A549 (cell line): ENCODE measurements around the gene BIRC7. TPM values are rescaled to one million over a fixed set of nuclear protein-coding genes. Genes with fewer than 3 reads are reported as not detected.

ENCODE experiments used
- ATAC-seq, 2 experiments: fragments of 200-7000 bp in 1 of 2; fragments of >200 bp in 1 of 2; cut with Nextera tagmentation in 1 of 2; cut with Tn5 transposase in 1 of 2; 3 replicates each; pipeline versions ENCODE4 v1.8.0 to v1.9.1; 2018 to 2020; ENCODE audit warnings: mild to moderate bottlenecking in 1 of 2, moderate library complexity in 1 of 2
- CTCF ChIA-PET: fragments of 300-600 bp; sonication (Branson Sonifier 250); formaldehyde crosslinking; extraction: SDS; loops from one replicate; lab custom pipeline; 2021; ENCODE audit warnings: antibody characterized with exemption, inconsistent platforms; lab: Yijun Ruan, JAX
- POLR2A ChIA-PET: fragments of 350-600 bp; formaldehyde crosslinking; extraction: SDS; loops from one replicate; lab custom pipeline; 2021; ENCODE audit warnings: antibody characterized with exemption, inconsistent platforms; lab: Yijun Ruan, JAX
- DNase-seq, 2 experiments: peaks; one replicate each; pipeline versions ENCODE4 v3.0.0 to v3.0.0-alpha.2; 2011 to 2016; ENCODE audit warnings: low read depth in 1 of 2, low spot score in 1 of 2
- FAIRE-seq: peaks from 2 replicates; lab custom pipeline; 2011; peaks lifted over from hg19 to GRCh38; lab: Jason Lieb, UNC
- H3K27ac ChIP-seq, 2 experiments: fragments of >200 bp; sonication (Bioruptor Twin); formaldehyde crosslinking; 3 replicates each; pipeline ENCODE4 v1.5.1; 2016 to 2017
- H3K4me1 ChIP-seq: fragments of >200 bp; sonication (Bioruptor Twin); formaldehyde crosslinking; 3 replicates; pipeline ENCODE4 v1.6.1; 2016
- H3K4me2 ChIP-seq: fragments of >200 bp; sonication (Bioruptor Twin); formaldehyde crosslinking; 3 replicates; pipeline ENCODE4 v1.6.1; 2016
- H3K4me3 ChIP-seq: fragments of >200 bp; sonication (Bioruptor Twin); formaldehyde crosslinking; 3 replicates; pipeline ENCODE4 v1.5.1; 2016
- H3K9me3 ChIP-seq: fragments of >200 bp; sonication (Bioruptor Twin); formaldehyde crosslinking; 3 replicates; pipeline ENCODE4 v1.6.1; 2016
- CEBPB ChIP-seq, 2 experiments: fragments of >200 bp in 1 of 2; sonication (Bioruptor Twin) in 1 of 2; formaldehyde crosslinking in 1 of 2; IDR thresholded peaks; 2 replicates each; pipeline ENCODE4 v1.6.1; 2012 to 2016
- CHD4 ChIP-seq: fragments of 200-600 bp; sonication (generic); IDR thresholded peaks from 2 replicates; pipeline ENCODE4 v1.6.1; 2016; ENCODE audit warnings: antibody characterized with exemption, mild to moderate bottlenecking, borderline replicate concordance
- CTCF ChIP-seq: fragments of >200 bp; sonication (Bioruptor Twin); formaldehyde crosslinking; IDR thresholded peaks from 3 replicates; pipeline ENCODE4 v1.5.1; 2016
- ESRRA ChIP-seq: fragments of 150-350 bp; IDR thresholded peaks from 2 replicates; pipeline ENCODE4 v1.6.1; 2014; ENCODE audit warnings: mild to moderate bottlenecking, low read length, borderline replicate concordance
- FOSB ChIP-seq: fragments of 250-450 bp; sonication (Bioruptor Pico); IDR thresholded peaks from 2 replicates; pipeline ENCODE4 v1.5.0; 2020; ENCODE audit warnings: mild to moderate bottlenecking, moderate library complexity
- FOSL2 ChIP-seq, 2 experiments: fragments of 450-650 bp in 1 of 2; fragments of >200 bp in 1 of 2; sonication (Bioruptor Twin) in 1 of 2; formaldehyde crosslinking; IDR thresholded peaks; 2 replicates each; pipeline versions ENCODE4 v1.5.0 to v1.6.1; 2016 to 2020; ENCODE audit warnings: mild to moderate bottlenecking in 1 of 2, moderate library complexity in 1 of 2
- GATA3 ChIP-seq: IDR thresholded peaks from 2 replicates; pipeline ENCODE4 v1.6.1; 2012; ENCODE audit warnings: borderline replicate concordance
- HDAC2 ChIP-seq: fragments of 200-600 bp; sonication (generic); IDR thresholded peaks from 2 replicates; pipeline ENCODE4 v1.6.1; 2016
- JUN ChIP-seq, 2 experiments: fragments of >200 bp; sonication (Bioruptor Twin); formaldehyde crosslinking; IDR thresholded peaks; 2 replicates in 1 of 2; 3 replicates in 1 of 2; pipeline ENCODE4 v1.6.1; 2016 to 2017
- KDM5A ChIP-seq: fragments of 200-600 bp; sonication (generic); IDR thresholded peaks from 2 replicates; pipeline ENCODE4 v1.6.1; 2016; ENCODE audit warnings: antibody characterized with exemption, mild to moderate bottlenecking
- MAFK ChIP-seq: fragments of 450-650 bp; IDR thresholded peaks from 2 replicates; pipeline ENCODE4 v1.6.1; 2014; ENCODE audit not compliant: partially characterized antibody
- MAX ChIP-seq: IDR thresholded peaks from 2 replicates; pipeline ENCODE4 v1.6.1; 2012
- MAZ ChIP-seq: fragments of 150-350 bp; IDR thresholded peaks from 2 replicates; pipeline ENCODE4 v1.6.1; 2014; ENCODE audit warnings: antibody characterized with exemption, low read depth, low read length, borderline replicate concordance
- MYC ChIP-seq: IDR thresholded peaks from 2 replicates; pipeline ENCODE4 v1.6.1; 2012; ENCODE audit warnings: mild to moderate bottlenecking, inconsistent platforms, low read length, improper control_type of control experiment, borderline replicate concordance
- NR3C1 ChIP-seq: fragments of >200 bp; sonication (Bioruptor Twin); formaldehyde crosslinking; IDR thresholded peaks from 3 replicates; pipeline ENCODE4 v1.6.1; 2017
- POLR2A ChIP-seq: IDR thresholded peaks from 2 replicates; pipeline ENCODE4 v1.6.1; 2012; ENCODE audit warnings: mild to moderate bottlenecking, low read length
- RAD21 ChIP-seq, 2 experiments: fragments of >200 bp in 1 of 2; sonication (Bioruptor Twin) in 1 of 2; formaldehyde crosslinking in 1 of 2; IDR thresholded peaks in 1 of 2; conservative IDR thresholded peaks in 1 of 2; 2 replicates in 1 of 2; 3 replicates in 1 of 2; pipeline ENCODE4 v1.6.1; 2012 to 2018; ENCODE audit warnings: inconsistent platforms in 1 of 2
- RARB ChIP-seq: fragments of 250-450 bp; sonication (Bioruptor Pico); IDR thresholded peaks from 2 replicates; pipeline ENCODE4 v1.8.0; 2021; ENCODE audit warnings: mild to moderate bottlenecking, moderate library complexity
- RCOR1 ChIP-seq: fragments of 150-350 bp; IDR thresholded peaks from 2 replicates; pipeline ENCODE4 v1.6.1; 2014; ENCODE audit warnings: antibody characterized with exemption, low read length, low read depth
- REST ChIP-seq: fragments of 200-600 bp; sonication (generic); IDR thresholded peaks from 2 replicates; pipeline ENCODE4 v1.6.1; 2016; ENCODE audit warnings: antibody characterized with exemption, mild to moderate bottlenecking, moderate library complexity
- SMC3 ChIP-seq: fragments of >200 bp; sonication (Bioruptor Twin); formaldehyde crosslinking; IDR thresholded peaks from 3 replicates; pipeline ENCODE4 v1.6.1; 2018; ENCODE audit warnings: inconsistent platforms
- ZC3H11A ChIP-seq: fragments of 450-650 bp; IDR thresholded peaks from 2 replicates; pipeline ENCODE4 v1.6.1; 2014; ENCODE audit warnings: antibody characterized with exemption, mild to moderate bottlenecking
- ZFP36 ChIP-seq: fragments of 450-650 bp; IDR thresholded peaks from 2 replicates; pipeline ENCODE4 v1.6.1; 2014; ENCODE audit warnings: borderline replicate concordance; ENCODE audit not compliant: partially characterized antibody
- ZNF302 ChIP-seq: fragments of 250-450 bp; sonication (Bioruptor Pico); IDR thresholded peaks from 2 replicates; pipeline ENCODE4 v1.9.0; 2021; ENCODE audit warnings: inconsistent platforms, mild to moderate bottlenecking, moderate library complexity
- ZSCAN20 ChIP-seq: fragments of 250-450 bp; sonication (Bioruptor Pico); IDR thresholded peaks from 2 replicates; pipeline ENCODE4 v1.8.0; 2022; ENCODE audit warnings: mild to moderate bottlenecking, moderate library complexity
- WGBS: methylation state at CpG from one replicate; pipeline ENCODE4 v1.1.6; 2017; ENCODE audit errors: missing lambda C conversion rate; 5-methylcytosine and 5-hydroxymethylcytosine counted together
- polyA plus RNA-seq, 4 experiments: library from polyadenylated mRNA; depleted of rRNA in 3 of 4; stranded (reverse); fragments of >200 nt; fragmentation: RNase III in 1 of 4; extraction: RNeasy Plus Mini Kit Qiagen cat#74134 plus additional on column Dnase treatment in 1 of 4; gene quantifications; 2 replicates in 3 of 4; 3 replicates in 1 of 4; pipeline ENCODE4 v1.2.3, GENCODE V29; 2011 to 2017
- TF ChIP-seq, protein P1 (sequence below): fragments of >200 bp; sonication (Bioruptor Twin); formaldehyde crosslinking; IDR thresholded peaks from 2 replicates; pipeline ENCODE4 v1.6.1; 2016

The BIRC7 gene
- polyA plus RNA-seq, 2 of the 4 experiments (the other 2 are of a cell fraction), result 0.63 to 4.9 TPM

GRCh38 chr20:63238031-63238430 lies 2.3 kb downstream of the BIRC7 start:
- H3K4me2 ChIP-seq, result peak overlapping the region; percentile 16
- no peak for ATAC-seq
- no peak for TF ChIP-seq MAX
- no peak for TF ChIP-seq GATA3
- TF ChIP-seq ESRRA, result no peak
- TF ChIP-seq RARB (CRISPR knock-in tag), result no peak
- TF ChIP-seq ZSCAN20 (CRISPR knock-in tag), result no peak
- no peak for TF ChIP-seq CHD4
- no peak for TF ChIP-seq ZC3H11A
- TF ChIP-seq ZFP36, result no peak
- no peak for TF ChIP-seq SMC3
- TF ChIP-seq, protein P1, sequence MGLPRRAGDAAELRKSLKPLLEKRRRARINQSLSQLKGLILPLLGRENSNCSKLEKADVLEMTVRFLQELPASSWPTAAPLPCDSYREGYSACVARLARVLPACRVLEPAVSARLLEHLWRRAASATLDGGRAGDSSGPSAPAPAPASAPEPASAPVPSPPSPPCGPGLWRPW, result no peak
- no peak for TF ChIP-seq REST
- TF ChIP-seq KDM5A, result no peak
- TF ChIP-seq MAZ, result no peak
- TF ChIP-seq JUN (IDR thresholded peaks at IDR 0.05), result no peak
- no peak for TF ChIP-seq RCOR1
- no peak for TF ChIP-seq MAFK
- no peak for TF ChIP-seq HDAC2
- no peak for TF ChIP-seq CEBPB (IDR thresholded peaks at IDR 0.05)
- TF ChIP-seq MYC, result no peak
- FAIRE-seq, result no peak
- ChIA-PET CTCF (interaction anchor here (1.0 to 11.7 kb wide), 7 partner anchors 8 to 72 kb away, joined by 3 to 178 read pairs (median 20); partner anchors contain the start of gene NKAIN4), POLR2A (no interaction called here)
- H3K4me3 ChIP-seq, result no peak overlapping the region
- H3K27ac ChIP-seq, result peak overlapping the region; percentile 96 to 99
- 83% methylated on average over 10 of the region's 10 CpGs for WGBS
- no peaks in the 10 kb centered on the region for H3K9me3 ChIP-seq
- DNase-seq, result no peak
- peaks cover 78% of the 10 kb centered on the region for H3K4me1 ChIP-seq

GRCh38 chr20:63238514-63239125 lies 2.9 kb downstream of the BIRC7 start:
- CTCF ChIA-PET, result interaction anchor here (1.0 to 11.7 kb wide), 5 partner anchors 8 to 71 kb away, joined by 3 to 131 read pairs (median 20); partner anchors contain the start of gene NKAIN4
- POLR2A ChIA-PET, result no interaction called here
- Histone ChIP-seq H3K4me2 (peak overlapping the region; percentile 16), H3K9me3 (no peaks in the 10 kb centered on the region), H3K4me1 (peaks cover 72% of the 10 kb centered on the region), H3K4me3 (no peak overlapping the region), H3K27ac (peak overlapping the region; percentile 96 to 99)
- 75% methylated on average over 5 of the region's 16 CpGs for WGBS
- TF ChIP-seq POLR2A (no peak), RARB (CRISPR knock-in tag) (no peak), ESRRA (no peak), FOSB (no peak), CTCF (0 out of 3 replicates have a peak, but pooled peaks have one; percentile 5), ZNF302 (CRISPR knock-in tag) (no peak), NR3C1 (no peak), RCOR1 (no peak), RAD21 (conservative IDR thresholded peaks at IDR 0.05 in 1 of 2, IDR thresholded peaks at IDR 0.05 in 1 of 2) (peak; percentile 28 to 33; a peak in 2 of 5 replicates), FOSL2 (IDR thresholded peaks at IDR 0.05) (no peak), FOSL2 (CRISPR knock-in tag; IDR thresholded peaks at IDR 0.05) (no peak)
- ATAC-seq, result peak; percentile 17 to 20; a peak in 2 of 6 replicates
- DNase-seq, result peak in 1 of 2 experiments; percentile 56
- no peak for FAIRE-seq
